ENCODE data around the gene TARBP2.

Gene TARBP2

GRCh38 chr12:53550595-53550994, 49.5 kb downstream of the TARBP2 start:
- FAIRE-seq (no peak), DNase-seq (ENCODE audit: insufficient read length, low spot score) (no peak)

DNA sequence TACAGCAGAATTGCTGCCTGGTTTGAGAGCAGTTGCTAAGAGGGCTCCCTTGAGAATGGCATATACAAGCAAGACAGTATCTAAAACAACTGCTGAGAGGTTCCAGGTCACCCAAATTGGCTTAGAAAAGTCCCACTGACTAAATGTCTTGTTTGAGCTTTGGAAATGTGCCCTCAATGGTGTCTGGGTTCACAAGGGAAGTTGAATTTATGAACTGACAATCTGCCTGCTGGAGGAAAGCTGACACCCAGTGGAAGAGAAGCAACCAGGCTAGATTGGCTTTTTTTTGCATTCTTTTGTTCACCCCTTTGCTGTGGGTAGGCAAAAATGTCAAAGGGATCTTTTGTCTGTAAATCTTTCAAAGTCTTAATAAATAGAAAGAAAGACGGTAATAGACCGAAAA, 50.8 kb downstream of the TARBP2 start:
- DNase-seq (ENCODE audit: insufficient read length, low spot score) = no peak
- FAIRE-seq = no peak

DNA sequence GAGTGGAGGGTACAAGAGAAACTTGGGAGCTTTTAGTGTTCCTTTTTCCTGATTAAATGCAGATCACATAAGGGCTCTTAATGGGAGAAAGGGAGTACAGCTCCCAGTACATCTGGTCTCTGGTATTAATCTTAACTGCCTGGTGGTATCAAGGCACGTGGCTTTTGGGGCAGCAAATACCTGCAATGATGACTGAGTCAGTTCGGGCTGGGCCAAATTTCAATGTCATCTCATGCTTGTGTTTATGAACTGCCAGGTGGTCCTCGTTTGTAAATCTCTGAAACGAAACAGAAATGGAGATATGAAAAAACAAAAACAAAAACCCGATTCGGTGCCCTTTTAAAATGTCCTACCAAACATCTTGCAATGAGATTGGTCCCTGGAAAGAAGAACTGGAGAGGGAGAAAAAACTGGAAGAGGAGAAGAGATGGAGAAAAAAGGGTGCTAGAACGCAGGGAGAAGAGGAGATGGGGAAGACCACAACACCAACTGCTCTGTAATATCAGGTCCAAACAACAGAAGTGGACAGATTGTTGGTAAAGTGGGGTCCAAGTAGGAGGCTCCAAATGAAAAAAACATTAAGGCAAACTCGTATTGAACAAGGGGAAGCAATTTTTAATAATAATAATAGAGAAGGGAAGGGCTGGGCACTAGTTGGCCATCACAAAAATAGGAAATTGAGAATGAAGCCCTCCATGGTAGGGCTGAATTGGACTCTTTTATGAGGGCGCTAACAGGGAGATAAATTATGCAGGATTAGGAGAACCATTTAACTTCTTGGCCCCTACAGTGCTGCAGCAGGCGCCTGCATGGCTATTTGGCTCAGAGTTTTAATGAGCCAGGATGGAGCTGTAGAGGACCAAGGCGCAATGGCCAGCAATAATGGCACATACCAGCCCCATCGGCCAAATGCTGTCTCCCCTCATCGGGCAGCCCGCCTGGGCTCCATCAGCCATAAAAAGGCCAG, 51.6 kb downstream of the TARBP2 start:
- DNase-seq (ENCODE audit: insufficient read length, low spot score) (no peak), FAIRE-seq (no peak)
